GM19438 (cell line): Measurements from ENCODE around the gene EGR1.
"Not testable (repeated sequence)": the region's sequence is repeated elsewhere in the genome, so short reads cannot be mapped to it uniquely, and the experiment has no call there.

Experiments
- ATAC-seq: cut with Tn5 transposase; IDR thresholded peaks from one replicate; pipeline ENCODE4 v1.9.1; 2021; ENCODE audit warnings: low read depth; ENCODE audit not compliant: unreplicated experiment

The EGR1 gene

DNA sequence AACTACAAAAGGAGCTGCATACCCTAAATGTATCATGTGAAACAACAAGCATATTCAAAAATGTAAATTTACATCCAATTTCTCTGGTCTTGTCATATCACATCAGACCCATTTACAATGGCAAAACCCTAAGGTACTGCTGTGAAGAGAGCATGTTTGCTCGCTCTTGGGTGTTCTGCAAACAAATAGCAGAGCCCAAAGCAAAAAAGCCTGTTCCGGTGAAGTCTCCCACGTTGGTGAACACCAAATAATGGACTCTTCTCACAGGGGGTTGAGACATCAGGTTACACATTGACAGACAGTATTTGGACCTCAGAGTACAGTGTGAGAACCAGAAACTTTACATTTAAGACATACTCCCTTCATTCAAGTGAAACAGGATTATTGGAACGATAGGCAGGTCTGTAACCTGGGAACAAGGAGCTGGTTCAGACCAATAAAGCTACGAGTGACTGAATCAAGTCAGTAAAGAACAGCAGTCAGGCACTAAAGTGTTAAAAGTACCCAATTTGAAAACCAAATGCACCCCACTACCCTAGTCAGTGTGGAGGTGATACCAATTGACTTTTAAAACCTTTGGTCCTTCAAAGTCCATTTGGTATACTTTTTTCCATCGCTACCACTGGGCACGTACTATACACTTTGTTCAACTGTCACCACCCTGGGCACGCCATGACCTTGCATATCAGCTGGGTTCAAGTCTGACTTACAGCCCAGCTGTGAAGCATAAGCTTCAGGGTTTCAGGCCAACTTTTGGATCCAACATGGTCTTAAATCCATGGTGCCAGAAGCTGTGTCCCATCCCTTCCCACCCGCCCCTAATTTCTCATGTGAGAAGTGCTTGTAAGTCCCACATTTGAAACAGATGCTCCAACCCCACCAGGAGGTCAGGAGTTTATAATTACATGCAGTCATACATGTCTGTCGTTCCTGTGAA, 41.4 kb downstream of the EGR1 start:
- no peak for ATAC-seq

DNA sequence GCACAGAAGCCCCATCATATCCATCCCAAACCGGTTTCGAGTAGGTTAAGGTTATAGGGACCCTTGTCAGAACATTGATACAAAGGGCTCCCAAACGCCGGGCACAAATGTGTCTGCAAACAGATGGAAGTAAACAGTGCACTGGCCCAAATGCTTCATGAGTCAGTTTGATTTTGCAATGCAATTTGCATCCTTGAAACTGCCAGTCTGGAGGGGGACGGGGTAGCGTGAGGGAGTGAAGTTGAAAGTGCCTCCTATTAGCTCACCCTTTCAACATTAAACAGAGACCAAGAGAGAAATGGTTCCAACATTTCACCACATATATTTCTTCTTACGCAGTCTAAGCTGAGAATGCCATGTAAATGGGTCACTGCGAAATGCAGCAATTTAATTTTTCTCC, 42.2 kb downstream of the EGR1 start:
- ATAC-seq = not testable (repeated sequence)

DNA sequence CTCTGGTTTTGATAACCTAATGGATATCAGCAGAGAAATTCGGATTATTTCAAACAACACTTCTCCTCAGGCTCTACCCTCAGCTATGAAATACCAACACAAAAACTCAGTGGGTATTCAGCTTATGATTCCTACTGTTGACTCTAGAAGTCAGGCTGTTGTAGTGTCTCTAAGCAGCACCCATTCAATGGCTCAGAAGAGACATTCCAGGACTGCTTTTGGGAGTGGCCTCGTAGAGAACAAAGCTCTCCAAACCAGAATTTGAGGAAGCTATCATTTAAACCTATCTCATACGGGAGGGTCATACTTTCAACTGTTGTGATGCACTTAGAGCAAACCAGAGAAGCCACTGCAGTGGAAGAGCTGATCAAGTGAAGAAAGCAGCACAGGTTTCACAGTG, 43.7 kb downstream of the EGR1 start:
- ATAC-seq = no peak

DNA sequence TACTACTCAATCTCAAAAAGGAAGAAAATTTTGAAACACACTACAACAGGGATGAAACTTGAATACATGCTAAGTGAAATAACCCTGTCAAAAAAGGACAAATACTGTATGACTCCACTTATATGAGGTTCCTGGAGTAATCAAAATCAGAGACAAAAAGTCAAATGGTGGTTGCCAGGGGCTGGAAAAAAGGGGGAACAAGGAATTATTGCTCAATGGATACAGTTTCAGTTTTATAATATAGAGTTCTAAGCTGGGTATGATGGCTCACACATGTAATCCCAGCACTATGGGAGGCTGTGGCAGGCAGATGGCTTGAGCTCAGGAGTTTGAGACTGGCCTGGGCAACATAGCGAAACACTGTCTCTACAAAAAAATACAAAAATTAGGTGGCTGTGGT, 48.7 kb downstream of the EGR1 start:
- ATAC-seq = no peak

DNA sequence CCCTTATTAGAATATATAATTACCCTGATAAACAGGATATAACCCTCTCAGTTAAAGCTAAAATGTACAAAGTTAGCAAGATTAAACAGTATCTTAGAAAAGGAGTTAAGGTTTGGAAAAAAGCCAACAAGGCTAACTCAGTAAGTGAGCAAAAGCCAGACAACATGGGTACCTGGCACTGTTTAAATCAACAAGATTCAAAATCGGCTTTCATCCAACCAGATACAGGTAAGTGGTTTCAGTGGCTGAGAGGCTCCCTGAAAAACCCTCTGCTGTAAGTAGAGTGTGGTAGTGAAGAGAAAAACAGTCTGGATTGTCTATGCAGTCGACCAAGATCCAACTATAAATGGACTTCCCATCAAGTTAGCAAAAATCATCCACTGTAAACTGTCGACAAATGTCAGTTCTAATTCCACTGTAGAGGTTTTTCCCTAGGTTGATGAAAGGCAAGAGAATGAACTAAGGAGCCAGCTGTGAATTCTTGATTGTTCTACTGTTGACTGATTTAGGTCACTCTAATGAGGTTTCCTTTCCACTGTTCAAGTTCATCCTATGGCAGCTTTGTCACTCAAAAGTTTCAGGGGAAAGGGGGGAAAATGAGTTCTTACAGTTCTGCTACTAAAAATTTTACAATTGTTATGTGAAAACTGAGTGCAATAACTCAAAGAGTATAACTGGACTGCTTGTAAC, 50.4 kb downstream of the EGR1 start:
- no peak for ATAC-seq

DNA sequence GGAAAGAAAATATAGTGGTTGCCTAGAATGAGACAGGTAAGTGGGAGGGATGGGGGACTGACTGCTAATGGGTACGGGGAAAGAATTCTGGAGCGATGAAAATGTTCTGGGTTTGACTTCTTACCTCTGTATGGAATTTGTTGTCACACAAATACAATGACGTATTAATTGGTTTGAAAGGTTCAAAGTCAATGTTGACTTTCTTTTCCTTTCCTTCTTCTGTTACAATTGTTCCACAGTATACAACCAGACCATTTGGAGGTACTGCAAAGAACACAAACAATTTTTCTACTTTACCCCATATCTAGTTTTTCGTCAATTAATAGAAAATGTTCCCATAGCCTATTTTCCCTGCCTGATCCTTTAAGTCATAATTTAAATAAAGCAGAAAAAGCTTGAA, 52.2 kb downstream of the EGR1 start:
- ATAC-seq = no peak
